Stimulated activated CD4-positive, alpha-beta T cell treated with anti-CD3 and anti-CD28 coated beads, Interleukin-4, amount 100 ng/mL, for 48 hours (primary cell): ENCODE data around the gene KCNJ16.
A peak's percentile ranks its signal among the peaks of the same experiment; 100 is the strongest.

Experiments
- DNase-seq, 2 donors: peaks; one replicate each; pipeline ENCODE4 v3.0.0-alpha.2; 2020; ENCODE audit warnings: low read depth in 2 of 2

The KCNJ16 gene

GRCh38 chr17:70128727-70129238, 53.8 kb downstream of the KCNJ16 start:
- no peak for DNase-seq

- DNase-seq: no peak
These were observed 55.3 kb downstream of the KCNJ16 start for GRCh38 chr17:70130289-70130688.

GRCh38 chr17:70132505-70132904, 57.5 kb downstream of the KCNJ16 start:
- DNase-seq: no peak

- no peak for DNase-seq
These were observed 59.0 kb downstream of the KCNJ16 start for GRCh38 chr17:70134042-70134441.

- DNase-seq: no peak
These were observed 59.8 kb downstream of the KCNJ16 start for GRCh38 chr17:70134777-70135176.

GRCh38 chr17:70136131-70136530, 61.1 kb downstream of the KCNJ16 start:
- no peak for DNase-seq

GRCh38 chr17:70137451-70138230, 62.6 kb downstream of the KCNJ16 start:
- peak in 1 of 2 donors; percentile 19 for DNase-seq

GRCh38 chr17:70138291-70138865, 63.4 kb downstream of the KCNJ16 start:
- DNase-seq: no peak

- DNase-seq: no peak
These were observed 64.5 kb downstream of the KCNJ16 start for GRCh38 chr17:70139449-70139993.

GRCh38 chr17:70144260-70144846, 69.3 kb downstream of the KCNJ16 start:
- no peak for DNase-seq

- DNase-seq: no peak
These were observed 78.2 kb downstream of the KCNJ16 start for GRCh38 chr17:70153210-70153609.

- no peak for DNase-seq
These were observed 82.1 kb downstream of the KCNJ16 start for GRCh38 chr17:70157151-70157550.

- DNase-seq: no peak
These were observed 83.2 kb downstream of the KCNJ16 start for GRCh38 chr17:70158180-70158579.

- no peak for DNase-seq
These were observed 83.6 kb downstream of the KCNJ16 start for GRCh38 chr17:70158591-70158990.

GRCh38 chr17:70159980-70160379, 85.0 kb downstream of the KCNJ16 start:
- no peak for DNase-seq

- no peak for DNase-seq
These were observed 86.5 kb downstream of the KCNJ16 start for GRCh38 chr17:70161519-70161918.

- DNase-seq: no peak
These were observed 90.4 kb downstream of the KCNJ16 start for GRCh38 chr17:70165383-70165782.

- no peak for DNase-seq
These were observed 91.6 kb downstream of the KCNJ16 start for GRCh38 chr17:70166615-70167014.

GRCh38 chr17:70168044-70168976, 93.3 kb downstream of the KCNJ16 start:
- DNase-seq: peak in 1 of 2 donors; percentile 6

GRCh38 chr17:70168977-70169708, 94.1 kb downstream of the KCNJ16 start, which contains the start of gene KCNJ2:
Gene KCNJ2, plus strand, starts transcription at chr17:70169532. Its CDS starts 5,508 bp downstream, at chr17:70175040.
- peak; percentile 42 to 49 for DNase-seq
